DOHH2 (cell line): Measurements from ENCODE around the gene DBNDD1.

Experiments
- H3F3A ChIP-seq: fragments of 200-600 bp; sonication (generic), shearing (Covaris generic); 2 replicates; pipeline ENCODE4 v1.6.0; 2016; ENCODE audit warnings: antibody characterized with exemption, mild to moderate bottlenecking; ENCODE audit not compliant: control insufficient read depth, insufficient read depth
- H3K27ac ChIP-seq: fragments of 200-600 bp; sonication (generic); 2 replicates; pipeline ENCODE4 v1.5.1; 2014; ENCODE audit warnings: low read depth, mild to moderate bottlenecking, low read length, moderate library complexity
- H3K27me3 ChIP-seq: fragments of 200-600 bp; sonication (generic); 2 replicates; pipeline ENCODE4 v1.6.1; 2014; ENCODE audit warnings: mild to moderate bottlenecking, low read length, mixed read lengths; ENCODE audit not compliant: control insufficient read depth
- H3K36me3 ChIP-seq: fragments of 200-600 bp; sonication (generic); 2 replicates; pipeline ENCODE4 v1.6.1; 2014; ENCODE audit warnings: mild to moderate bottlenecking, low read length, moderate library complexity, mixed read lengths; ENCODE audit not compliant: control insufficient read depth
- H3K4me1 ChIP-seq: fragments of 200-600 bp; sonication (generic); 2 replicates; pipeline ENCODE4 v1.6.1; 2014; ENCODE audit warnings: mild to moderate bottlenecking, low read length, mixed read lengths; ENCODE audit not compliant: control insufficient read depth
- H3K4me2 ChIP-seq: fragments of 200-600 bp; sonication (generic); 2 replicates; pipeline ENCODE4 v1.6.0; 2014; ENCODE audit warnings: mild to moderate bottlenecking, low read length, moderate library complexity
- H3K4me3 ChIP-seq: fragments of 200-600 bp; sonication (generic); 2 replicates; pipeline ENCODE4 v1.5.1; 2014; ENCODE audit warnings: mild to moderate bottlenecking, low read length, mixed read lengths
- H3K79me2 ChIP-seq: fragments of 200-600 bp; sonication (generic); 2 replicates; pipeline ENCODE4 v1.6.1; 2014; ENCODE audit warnings: mild to moderate bottlenecking, low read length, mixed read lengths; ENCODE audit not compliant: control insufficient read depth
- H3K9me2 ChIP-seq: fragments of 200-600 bp; sonication (generic); replicated peaks from 2 replicates; pipeline ENCODE4 v1.6.1; 2014; ENCODE audit warnings: mild to moderate bottlenecking, low read length, mixed read lengths; ENCODE audit not compliant: control insufficient read depth
- H3K9me3 ChIP-seq: fragments of 200-600 bp; sonication (generic); 2 replicates; pipeline ENCODE4 v1.6.1; 2014; ENCODE audit warnings: antibody characterized with exemption, low read length, mixed read lengths; ENCODE audit not compliant: control insufficient read depth, insufficient read depth
- H4K20me1 ChIP-seq: fragments of 200-600 bp; sonication (generic); 2 replicates; pipeline ENCODE4 v1.6.0; 2014; ENCODE audit warnings: low read depth, mild to moderate bottlenecking, antibody characterized with exemption, low read length, moderate library complexity; ENCODE audit not compliant: control insufficient read depth, insufficient read depth
- EZH2phosphoT487 ChIP-seq: fragments of 200-600 bp; sonication (generic); IDR thresholded peaks from 2 replicates; pipeline ENCODE4 v1.6.1; 2017; ENCODE audit warnings: borderline replicate concordance, mild to moderate bottlenecking, antibody characterized with exemption, low read length, moderate library complexity, mixed read lengths
- TF ChIP-seq, protein P1 (sequence below): fragments of 200-600 bp; sonication (generic); IDR thresholded peaks from one replicate; pipeline ENCODE4 v1.5.1; 2014; ENCODE audit warnings: antibody characterized with exemption, mild to moderate bottlenecking, low read depth, low read length; ENCODE audit not compliant: poor library complexity, severe bottlenecking

The DBNDD1 gene

DNA sequence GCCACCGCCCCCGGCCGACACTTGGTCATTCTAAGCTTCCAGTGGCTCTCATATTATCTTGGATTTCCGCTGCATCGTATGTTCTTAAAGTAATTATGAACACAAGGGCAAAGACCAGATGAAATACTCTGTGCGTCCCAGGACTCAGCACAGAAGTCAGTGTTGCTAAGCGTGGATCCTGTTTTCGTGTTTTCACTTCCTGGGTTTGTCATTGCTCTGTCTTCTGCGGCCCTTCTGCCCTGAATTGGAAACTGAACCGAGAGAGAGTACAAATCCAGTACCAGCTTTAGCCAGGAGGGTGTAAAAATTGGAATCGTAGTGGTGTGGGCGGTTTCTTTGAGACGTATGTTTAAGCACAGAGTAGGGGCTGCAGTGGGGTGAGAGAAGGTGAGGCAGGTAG is 32.7 kb downstream of the DBNDD1 start:
- Histone ChIP-seq H4K20me1 (peaks cover 5% of the 10 kb centered on the region; the same call in 1 of the 2 replicates), H3K79me2 (no peaks in the 10 kb centered on the region), H3K9me3 (no peaks in the 10 kb centered on the region), H3K4me2 (no peak overlapping the region), H3K9me2 (no peaks in the 10 kb centered on the region), H3F3A (no peaks in the 10 kb centered on the region), H3K27ac (no peak overlapping the region), H3K4me3 (no peak overlapping the region), H3K27me3 (no peaks in the 10 kb centered on the region), H3K4me1 (no peaks in the 10 kb centered on the region), H3K36me3 (peaks cover 81% of the 10 kb centered on the region)
- TF ChIP-seq, protein P1, sequence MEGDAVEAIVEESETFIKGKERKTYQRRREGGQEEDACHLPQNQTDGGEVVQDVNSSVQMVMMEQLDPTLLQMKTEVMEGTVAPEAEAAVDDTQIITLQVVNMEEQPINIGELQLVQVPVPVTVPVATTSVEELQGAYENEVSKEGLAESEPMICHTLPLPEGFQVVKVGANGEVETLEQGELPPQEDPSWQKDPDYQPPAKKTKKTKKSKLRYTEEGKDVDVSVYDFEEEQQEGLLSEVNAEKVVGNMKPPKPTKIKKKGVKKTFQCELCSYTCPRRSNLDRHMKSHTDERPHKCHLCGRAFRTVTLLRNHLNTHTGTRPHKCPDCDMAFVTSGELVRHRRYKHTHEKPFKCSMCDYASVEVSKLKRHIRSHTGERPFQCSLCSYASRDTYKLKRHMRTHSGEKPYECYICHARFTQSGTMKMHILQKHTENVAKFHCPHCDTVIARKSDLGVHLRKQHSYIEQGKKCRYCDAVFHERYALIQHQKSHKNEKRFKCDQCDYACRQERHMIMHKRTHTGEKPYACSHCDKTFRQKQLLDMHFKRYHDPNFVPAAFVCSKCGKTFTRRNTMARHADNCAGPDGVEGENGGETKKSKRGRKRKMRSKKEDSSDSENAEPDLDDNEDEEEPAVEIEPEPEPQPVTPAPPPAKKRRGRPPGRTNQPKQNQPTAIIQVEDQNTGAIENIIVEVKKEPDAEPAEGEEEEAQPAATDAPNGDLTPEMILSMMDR, result no peak
- no peak for TF ChIP-seq EZH2phosphoT487

DNA sequence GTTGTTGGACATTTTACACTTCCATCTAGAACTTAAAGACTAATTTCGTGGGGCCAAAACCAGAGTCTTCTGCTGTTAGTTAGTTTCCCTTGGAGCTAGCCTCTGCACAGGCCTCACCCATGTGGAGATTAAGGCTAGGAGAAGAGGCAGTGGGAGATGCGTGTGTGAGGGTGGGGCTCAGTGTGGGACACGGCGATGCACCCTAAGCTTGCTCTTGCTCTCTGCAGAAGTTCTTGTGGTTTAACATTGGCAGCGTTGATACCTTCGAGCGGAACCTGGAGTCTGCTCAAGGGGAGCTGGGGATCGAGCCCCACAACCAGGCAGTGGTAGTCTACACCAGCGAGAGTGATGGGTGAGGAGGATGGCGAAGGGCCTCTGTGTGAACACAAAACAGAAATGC is 34.0 kb downstream of the DBNDD1 start:
- H3K27ac ChIP-seq, result no peak overlapping the region
- no peak overlapping the region for H3K4me2 ChIP-seq
- no peaks in the 10 kb centered on the region for H3K4me1 ChIP-seq
- peaks cover 78% of the 10 kb centered on the region for H3K36me3 ChIP-seq
- no peaks in the 10 kb centered on the region for H3K27me3 ChIP-seq
- H3K79me2 ChIP-seq, result peaks cover 4% of the 10 kb centered on the region
- H3K4me3 ChIP-seq, result no peak overlapping the region
- H4K20me1 ChIP-seq, result peaks cover 5% of the 10 kb centered on the region; the same call in 1 of the 2 replicates
- H3K9me3 ChIP-seq, result no peaks in the 10 kb centered on the region
- no peaks in the 10 kb centered on the region for H3F3A ChIP-seq
- H3K9me2 ChIP-seq, result no peaks in the 10 kb centered on the region
- no peak for TF ChIP-seq EZH2phosphoT487
- TF ChIP-seq, protein P1, result no peak

DNA sequence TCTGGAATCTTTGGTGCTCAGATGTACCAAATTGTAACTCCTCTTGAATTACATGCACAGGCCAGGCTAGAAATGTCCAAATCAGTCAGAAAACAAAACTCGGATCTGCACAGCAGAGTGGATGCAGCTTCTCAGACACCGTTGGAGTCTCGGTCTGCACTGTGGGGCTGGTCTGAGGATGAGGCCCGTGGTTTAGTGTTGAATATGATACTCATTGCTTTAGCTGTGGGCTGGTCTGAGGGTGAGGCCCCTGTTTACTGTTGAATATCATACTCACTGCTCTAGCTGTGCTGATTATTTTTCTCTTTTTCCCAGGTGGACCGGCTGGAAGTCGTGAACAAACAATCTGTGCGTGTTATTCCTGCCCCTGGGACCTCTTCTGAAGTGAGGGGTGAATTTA is 35.0 kb downstream of the DBNDD1 start:
- TF ChIP-seq, protein P1, result no peak
- TF ChIP-seq EZH2phosphoT487, result no peak
- Histone ChIP-seq H3K4me3 (no peak overlapping the region), H3K36me3 (peaks cover 85% of the 10 kb centered on the region), H3K27ac (no peak overlapping the region), H4K20me1 (peaks cover 5% of the 10 kb centered on the region; the same call in 1 of the 2 replicates), H3K9me3 (no peaks in the 10 kb centered on the region), H3K4me1 (no peaks in the 10 kb centered on the region), H3K4me2 (no peak overlapping the region), H3K27me3 (no peaks in the 10 kb centered on the region), H3K9me2 (no peaks in the 10 kb centered on the region), H3K79me2 (peaks cover 7% of the 10 kb centered on the region), H3F3A (no peaks in the 10 kb centered on the region)
